Loucy (cell line): Measurements from ENCODE around the gene DCAKD.

Source experiments
- H2AFZ ChIP-seq: fragments of 200-600 bp; sonication (generic); 2 replicates; pipeline ENCODE4 v1.6.0; 2016; ENCODE audit warnings: antibody characterized with exemption, mild to moderate bottlenecking, low read length, moderate library complexity
- H3F3A ChIP-seq: fragments of 200-600 bp; 2 replicates; pipeline ENCODE4 v1.6.0; 2016; ENCODE audit warnings: antibody characterized with exemption, low read depth, mild to moderate bottlenecking
- H3K27me3 ChIP-seq: fragments of 200-600 bp; sonication (generic); 2 replicates; pipeline ENCODE4 v1.6.1; 2014; ENCODE audit warnings: low read length, mild to moderate bottlenecking; ENCODE audit not compliant: insufficient read depth, poor library complexity, severe bottlenecking
- H3K36me3 ChIP-seq: fragments of 200-600 bp; sonication (generic); 2 replicates; pipeline ENCODE4 v1.6.1; 2016; ENCODE audit warnings: low read length; ENCODE audit not compliant: insufficient read depth
- H3K4me1 ChIP-seq: fragments of 200-600 bp; sonication (generic); 2 replicates; pipeline ENCODE4 v1.5.1; 2014; ENCODE audit warnings: low read length, mild to moderate bottlenecking; ENCODE audit not compliant: insufficient read depth, poor library complexity, severe bottlenecking
- H3K4me2 ChIP-seq: fragments of 200-600 bp; sonication (generic); 2 replicates; pipeline ENCODE4 v1.6.0; 2014; ENCODE audit warnings: antibody characterized with exemption, low read length, low read depth, mild to moderate bottlenecking; ENCODE audit not compliant: poor library complexity, severe bottlenecking
- H3K4me3 ChIP-seq: fragments of 200-600 bp; sonication (generic); 2 replicates; pipeline ENCODE4 v1.5.1; 2014; ENCODE audit warnings: low read length, mild to moderate bottlenecking, mixed read lengths; ENCODE audit not compliant: poor library complexity, severe bottlenecking
- H3K79me2 ChIP-seq: fragments of 200-600 bp; sonication (generic); 2 replicates; pipeline ENCODE4 v1.6.1; 2014; ENCODE audit warnings: low read length; ENCODE audit not compliant: insufficient read depth
- H3K9ac ChIP-seq: fragments of 200-600 bp; sonication (generic); 2 replicates; pipeline ENCODE4 v1.6.0; 2014; ENCODE audit warnings: mild to moderate bottlenecking, low read depth, low read length, moderate library complexity; ENCODE audit not compliant: poor library complexity, severe bottlenecking
- H3K9me2 ChIP-seq: fragments of 200-600 bp; sonication (generic); replicated peaks from 2 replicates; pipeline ENCODE4 v1.6.1; 2016; ENCODE audit warnings: low read depth, low read length, mixed read lengths
- H3K9me3 ChIP-seq: fragments of 200-600 bp; sonication (generic); 2 replicates; pipeline ENCODE4 v1.6.1; 2014; ENCODE audit warnings: mild to moderate bottlenecking, antibody characterized with exemption, low read length, low read depth; ENCODE audit not compliant: insufficient read depth
- H4K20me1 ChIP-seq: fragments of 200-600 bp; sonication (generic); 2 replicates; pipeline ENCODE4 v1.6.0; 2014; ENCODE audit warnings: antibody characterized with exemption, low read length, mild to moderate bottlenecking; ENCODE audit not compliant: insufficient read depth, poor library complexity, severe bottlenecking
- EZH2phosphoT487 ChIP-seq: fragments of 200-600 bp; IDR thresholded peaks from 2 replicates; pipeline ENCODE4 v1.6.1; 2018; ENCODE audit warnings: antibody characterized with exemption, mild to moderate bottlenecking, moderate library complexity, borderline replicate concordance
- TF ChIP-seq, protein P1 (sequence below): fragments of 200-600 bp; sonication (generic); conservative IDR thresholded peaks from 2 replicates; pipeline ENCODE4 v1.5.1; 2014; ENCODE audit warnings: mild to moderate bottlenecking, antibody characterized with exemption, low read length

The DCAKD gene

DNA sequence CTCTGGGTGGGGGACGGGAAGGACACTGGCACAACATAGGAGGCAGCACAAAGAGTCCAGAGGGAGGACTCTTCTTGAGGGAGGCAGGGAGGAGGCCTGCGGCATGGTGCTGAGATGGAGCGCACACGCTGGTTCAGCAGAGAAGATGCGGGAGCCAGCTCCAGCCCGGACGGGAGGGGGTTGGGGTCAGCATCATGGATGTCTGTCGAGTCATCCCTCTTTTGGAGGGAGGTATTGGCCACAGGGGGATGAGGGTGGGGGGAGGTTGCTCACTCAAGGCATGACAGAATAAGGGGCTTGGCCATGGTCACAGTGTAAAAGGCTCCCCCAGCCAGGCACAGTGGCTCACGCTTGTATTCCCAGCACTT is 19.3 kb downstream of the DCAKD start:
- H4K20me1 ChIP-seq, result no peaks in the 10 kb centered on the region
- no peaks in the 10 kb centered on the region for H3F3A ChIP-seq
- H3K9me3 ChIP-seq, result no peaks in the 10 kb centered on the region
- H3K27me3 ChIP-seq, result no peaks in the 10 kb centered on the region
- H3K4me1 ChIP-seq, result peaks cover 3% of the 10 kb centered on the region
- no peak overlapping the region for H3K9ac ChIP-seq
- H3K4me3 ChIP-seq, result no peak overlapping the region
- H3K4me2 ChIP-seq, result no peak overlapping the region
- H3K9me2 ChIP-seq, result no peaks in the 10 kb centered on the region
- peaks cover 6% of the 10 kb centered on the region; the same call in 1 of the 2 replicates for H3K36me3 ChIP-seq
- no peak overlapping the region for H2AFZ ChIP-seq
- TF ChIP-seq, protein P1, sequence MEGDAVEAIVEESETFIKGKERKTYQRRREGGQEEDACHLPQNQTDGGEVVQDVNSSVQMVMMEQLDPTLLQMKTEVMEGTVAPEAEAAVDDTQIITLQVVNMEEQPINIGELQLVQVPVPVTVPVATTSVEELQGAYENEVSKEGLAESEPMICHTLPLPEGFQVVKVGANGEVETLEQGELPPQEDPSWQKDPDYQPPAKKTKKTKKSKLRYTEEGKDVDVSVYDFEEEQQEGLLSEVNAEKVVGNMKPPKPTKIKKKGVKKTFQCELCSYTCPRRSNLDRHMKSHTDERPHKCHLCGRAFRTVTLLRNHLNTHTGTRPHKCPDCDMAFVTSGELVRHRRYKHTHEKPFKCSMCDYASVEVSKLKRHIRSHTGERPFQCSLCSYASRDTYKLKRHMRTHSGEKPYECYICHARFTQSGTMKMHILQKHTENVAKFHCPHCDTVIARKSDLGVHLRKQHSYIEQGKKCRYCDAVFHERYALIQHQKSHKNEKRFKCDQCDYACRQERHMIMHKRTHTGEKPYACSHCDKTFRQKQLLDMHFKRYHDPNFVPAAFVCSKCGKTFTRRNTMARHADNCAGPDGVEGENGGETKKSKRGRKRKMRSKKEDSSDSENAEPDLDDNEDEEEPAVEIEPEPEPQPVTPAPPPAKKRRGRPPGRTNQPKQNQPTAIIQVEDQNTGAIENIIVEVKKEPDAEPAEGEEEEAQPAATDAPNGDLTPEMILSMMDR, result no peak
- TF ChIP-seq EZH2phosphoT487, result no peak
- no peaks in the 10 kb centered on the region for H3K79me2 ChIP-seq

GRCh38 chr17:45031231-45032173 is 19.9 kb downstream of the DCAKD start:
- no peaks in the 10 kb centered on the region for H3K9me3 ChIP-seq
- TF ChIP-seq, protein P1, result no peak
- no peak for TF ChIP-seq EZH2phosphoT487
- no peaks in the 10 kb centered on the region for H3F3A ChIP-seq
- H3K36me3 ChIP-seq, result peaks cover 6% of the 10 kb centered on the region; the same call in 1 of the 2 replicates
- no peaks in the 10 kb centered on the region for H3K9me2 ChIP-seq
- no peaks in the 10 kb centered on the region for H3K79me2 ChIP-seq
- no peaks in the 10 kb centered on the region for H4K20me1 ChIP-seq
- H3K4me1 ChIP-seq, result peaks cover 3% of the 10 kb centered on the region
- H3K4me3 ChIP-seq, result no peak overlapping the region
- H2AFZ ChIP-seq, result no peak overlapping the region
- no peak overlapping the region for H3K4me2 ChIP-seq
- no peak overlapping the region for H3K9ac ChIP-seq
- no peaks in the 10 kb centered on the region for H3K27me3 ChIP-seq

DNA sequence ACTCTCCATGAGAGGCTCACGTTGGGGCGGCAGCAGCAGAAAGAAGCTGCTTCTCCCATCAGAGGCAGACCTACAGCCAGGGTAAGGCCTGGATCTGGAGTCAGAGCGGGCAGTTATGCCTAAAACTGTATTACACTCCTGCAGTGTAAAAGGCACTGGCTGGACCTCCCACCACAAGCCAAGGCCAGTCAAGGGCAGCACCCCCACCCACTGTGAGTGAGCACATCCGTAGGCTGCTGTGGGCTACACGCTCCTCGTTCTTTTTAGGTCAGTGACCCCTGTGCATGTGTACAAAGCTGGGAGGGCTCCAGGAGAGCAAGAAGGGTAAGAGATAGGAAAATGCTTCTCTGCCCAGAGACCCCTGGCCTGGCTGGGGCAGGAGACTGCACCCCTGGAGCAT is 20.7 kb downstream of the DCAKD start:
- no peaks in the 10 kb centered on the region for H3K27me3 ChIP-seq
- H3K9me3 ChIP-seq, result no peaks in the 10 kb centered on the region
- TF ChIP-seq EZH2phosphoT487, result no peak
- TF ChIP-seq, protein P1, result no peak
- no peaks in the 10 kb centered on the region for H3F3A ChIP-seq
- no peaks in the 10 kb centered on the region for H3K9me2 ChIP-seq
- H3K4me1 ChIP-seq, result peaks cover 3% of the 10 kb centered on the region
- H3K9ac ChIP-seq, result no peak overlapping the region
- H2AFZ ChIP-seq, result no peak overlapping the region
- peaks cover 6% of the 10 kb centered on the region; the same call in 1 of the 2 replicates for H3K36me3 ChIP-seq
- H3K79me2 ChIP-seq, result no peaks in the 10 kb centered on the region
- no peak overlapping the region for H3K4me2 ChIP-seq
- H3K4me3 ChIP-seq, result no peak overlapping the region
- H4K20me1 ChIP-seq, result no peaks in the 10 kb centered on the region
